NCI-H1694 (cell line): ENCODE results near the gene ALDOB.

Experiments
- DNase-seq: peaks from one replicate; lab custom pipeline; 2025; lab: John Stamatoyannopoulos, UW

The ALDOB gene

DNA sequence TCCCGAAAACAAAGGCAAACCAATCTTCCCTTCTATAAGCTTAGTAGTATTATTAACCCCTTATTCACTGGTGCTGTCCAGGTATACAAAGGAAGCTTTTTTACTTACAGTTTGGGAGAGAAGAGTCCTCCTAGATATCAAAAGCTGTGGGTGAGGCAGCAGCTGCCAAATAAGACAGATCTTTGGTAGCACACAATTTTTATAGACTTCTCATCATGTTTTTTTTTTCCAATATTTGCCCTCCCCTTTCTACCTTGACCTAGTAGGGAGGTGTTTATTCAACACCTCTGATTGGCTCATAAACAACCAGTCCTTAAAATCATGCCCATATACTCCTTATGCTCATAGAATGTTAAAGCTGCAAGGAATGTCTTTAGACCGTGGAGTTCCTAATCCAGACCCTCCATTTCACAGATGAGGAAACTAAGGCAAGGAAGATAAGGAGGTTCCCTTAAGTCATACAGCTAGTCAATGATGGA lies at the start of gene ALDOB:
ALDOB (minus strand) TSS at position 174 of the 479 bp plus-strand sequence. CDS start 4,887 bp downstream, outside the sequence.
- no peak for DNase-seq

GRCh38 chr9:101484046-101484445 lies 48.5 kb upstream of the ALDOB start:
- no peak for DNase-seq

DNA sequence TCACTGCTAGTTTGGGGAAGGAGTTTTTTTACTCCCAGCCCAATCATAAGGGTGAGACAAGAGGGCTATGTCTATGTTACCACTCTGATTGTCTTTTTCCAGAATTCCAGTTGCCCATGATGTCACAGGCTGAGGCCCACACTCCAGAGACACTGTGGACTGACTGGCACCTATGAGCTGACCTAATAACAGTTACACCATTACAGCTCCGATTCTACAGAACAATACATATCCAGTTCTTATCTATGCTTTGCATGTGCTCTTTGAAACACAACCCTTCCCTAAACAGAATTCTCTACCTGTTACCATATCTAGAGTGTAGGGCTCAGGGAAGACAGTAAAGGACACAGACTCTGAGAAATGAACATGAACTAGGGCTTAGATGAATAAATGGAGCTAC lies 45.7 kb upstream of the ALDOB start:
- DNase-seq: no peak

DNA sequence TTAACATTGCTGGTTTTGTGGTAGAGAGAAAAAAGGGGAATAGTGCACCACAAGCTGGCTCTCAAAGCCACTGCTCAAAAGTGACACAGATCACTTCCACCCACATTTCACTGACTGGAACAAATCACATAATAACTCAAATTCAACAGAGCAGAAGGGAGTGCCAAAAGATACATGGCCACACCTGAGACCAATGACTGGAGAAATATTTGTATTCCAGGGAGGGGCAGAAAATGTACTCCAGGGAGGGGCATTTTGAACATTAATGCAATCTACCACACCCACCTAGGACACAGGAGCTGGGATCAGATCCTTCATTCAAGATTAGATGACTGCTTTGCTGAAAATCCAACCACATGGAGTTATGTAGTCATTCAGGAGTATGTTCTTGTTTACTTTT lies 44.8 kb upstream of the ALDOB start:
- no peak for DNase-seq

DNA sequence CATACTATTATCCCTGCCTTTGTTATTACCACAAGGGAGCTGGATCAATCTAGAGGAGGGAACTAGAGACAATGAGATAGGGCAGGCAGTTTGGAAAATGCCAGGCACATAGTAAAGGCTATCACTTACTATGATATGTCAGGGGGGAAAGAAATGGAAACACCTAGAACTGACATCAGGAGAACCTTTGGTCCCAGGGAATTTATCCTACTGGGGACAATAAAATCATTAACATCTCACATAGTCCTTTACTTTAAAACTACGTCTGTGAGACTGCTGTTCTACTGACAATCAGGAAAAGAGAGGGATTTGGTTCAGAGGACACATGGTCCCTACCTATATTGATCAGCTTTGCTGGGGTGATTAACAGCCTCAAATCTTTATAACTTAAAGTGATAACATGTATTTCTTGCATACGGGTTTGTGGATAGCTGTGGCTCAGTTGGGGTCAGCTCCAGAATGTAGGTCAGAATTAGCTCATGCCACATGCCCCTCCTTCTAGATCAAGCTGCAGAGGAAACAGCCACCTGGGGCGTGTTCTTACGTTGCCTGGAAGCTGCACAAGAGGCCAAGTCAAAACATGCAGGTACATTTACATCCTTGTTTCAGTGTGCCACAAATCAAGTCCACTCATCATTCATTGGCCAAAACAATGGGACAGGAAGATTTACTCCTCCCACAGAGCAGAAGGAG lies 43.9 kb upstream of the ALDOB start:
- no peak for DNase-seq

- no peak for DNase-seq
Measured at GRCh38 chr9:101478906-101479305, 43.3 kb upstream of the ALDOB start.

- peak; percentile 5 for DNase-seq
Measured at GRCh38 chr9:101478444-101478843, 42.9 kb upstream of the ALDOB start.

DNA sequence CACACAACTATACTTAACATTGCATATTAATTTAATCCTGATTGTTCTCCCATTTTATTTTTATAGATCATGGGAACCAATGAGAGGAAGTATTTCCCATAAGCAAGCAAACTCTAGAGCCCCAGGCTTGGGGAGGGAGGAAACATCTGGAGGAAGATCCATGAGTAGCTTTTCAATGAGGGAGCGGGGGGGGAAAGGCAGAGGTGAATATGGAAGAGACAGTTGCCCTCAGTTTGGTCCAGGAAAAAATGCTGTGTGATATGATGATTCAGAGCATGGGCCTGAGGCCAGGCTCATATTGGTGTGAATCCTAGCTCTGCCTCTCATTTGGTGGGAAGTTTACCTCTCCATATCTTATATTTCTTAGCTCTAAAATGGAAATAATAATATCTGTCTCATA lies 42.2 kb upstream of the ALDOB start:
- DNase-seq: no peak

- DNase-seq: no peak
Measured at GRCh38 chr9:101477214-101477613, 41.6 kb upstream of the ALDOB start.

DNA sequence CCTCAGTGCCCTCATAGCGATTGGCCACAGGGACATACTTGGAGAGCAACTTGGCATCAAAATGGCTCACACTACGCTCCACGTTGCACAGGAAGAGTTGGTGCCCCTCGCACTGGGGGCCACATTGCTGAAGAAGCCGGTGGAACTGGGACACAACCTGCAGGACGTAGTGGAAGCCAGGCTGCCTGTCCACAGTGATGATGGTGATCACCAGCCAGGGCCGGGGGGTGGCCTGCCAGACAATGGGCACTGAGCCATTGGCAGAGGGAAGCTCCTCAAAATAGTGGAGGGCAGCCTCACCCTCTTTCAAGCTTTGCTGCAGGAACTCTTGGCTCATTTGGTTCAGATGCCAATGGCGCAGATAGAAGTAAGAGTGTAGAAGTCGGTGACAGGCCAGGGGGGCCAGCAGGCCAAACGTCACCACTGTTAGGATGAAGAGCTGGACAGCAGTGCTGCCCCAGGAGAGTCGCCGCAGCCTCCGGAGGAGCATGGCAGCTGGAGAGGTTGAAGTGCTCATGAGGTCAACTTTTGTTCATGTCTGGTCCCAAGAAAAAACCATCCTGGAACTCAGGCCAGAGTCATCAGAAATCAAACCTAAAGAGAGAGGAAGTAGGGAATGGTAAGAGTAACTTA lies 41.1 kb upstream of the ALDOB start:
- no peak for DNase-seq

DNA sequence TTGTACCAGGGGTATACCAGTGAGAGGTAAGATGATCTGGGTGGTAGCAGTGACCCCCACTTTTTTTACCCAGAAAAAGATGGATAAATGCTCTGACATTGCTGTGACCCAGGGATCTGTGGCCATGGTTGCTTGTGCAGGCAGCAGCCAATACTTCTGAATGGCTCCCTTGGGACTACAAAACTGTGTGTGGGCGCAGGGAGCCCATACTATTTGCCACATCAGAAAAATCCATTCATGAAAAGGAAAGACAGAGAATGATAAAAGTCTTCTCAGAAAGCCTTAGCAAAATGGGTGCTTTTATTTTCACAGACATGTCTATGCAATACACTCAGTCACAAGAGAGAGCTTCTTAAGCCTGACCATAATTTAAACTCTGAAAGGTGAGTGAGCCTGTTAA lies 37.3 kb upstream of the ALDOB start:
- DNase-seq: no peak

DNA sequence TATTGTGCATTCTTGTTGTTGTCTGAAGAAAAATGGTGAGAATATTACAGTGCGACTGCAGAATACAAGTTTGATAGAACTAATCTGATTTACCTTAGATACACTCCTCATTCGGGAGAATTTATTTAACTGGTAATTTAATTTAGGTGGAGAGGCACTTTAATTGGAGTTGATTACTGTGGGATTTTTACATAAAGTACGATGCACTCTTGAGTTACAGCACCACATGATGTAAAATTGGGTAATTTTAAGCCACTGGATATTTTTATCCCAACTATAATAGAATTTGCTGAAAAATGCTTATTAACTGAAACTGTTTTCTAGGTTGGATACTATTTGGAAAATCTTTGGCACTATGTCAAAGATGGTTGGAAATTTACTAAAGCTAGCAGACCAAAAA lies 35.4 kb upstream of the ALDOB start:
- DNase-seq: no peak

- no peak for DNase-seq
Measured at GRCh38 chr9:101470021-101470420, 34.4 kb upstream of the ALDOB start.

DNA sequence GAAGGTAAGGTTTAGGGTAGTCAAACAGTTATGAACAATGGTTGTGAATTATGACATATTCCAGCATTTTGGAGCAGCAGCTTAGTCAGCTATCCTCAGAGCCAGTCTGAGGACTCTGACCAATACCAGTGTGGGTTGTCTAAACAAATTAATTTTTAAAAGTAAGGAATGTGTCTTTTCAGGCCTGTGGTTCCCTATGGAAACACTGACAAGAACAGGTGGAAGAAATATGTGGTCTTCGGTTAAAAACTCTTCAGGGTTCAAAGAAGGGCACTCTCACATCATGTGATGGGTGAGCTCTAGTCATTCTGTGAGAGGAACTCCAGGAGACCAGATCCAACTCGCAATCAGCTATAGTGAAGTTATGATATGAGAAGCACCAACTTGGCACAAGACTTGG lies 33.5 kb upstream of the ALDOB start:
- no peak for DNase-seq

DNA sequence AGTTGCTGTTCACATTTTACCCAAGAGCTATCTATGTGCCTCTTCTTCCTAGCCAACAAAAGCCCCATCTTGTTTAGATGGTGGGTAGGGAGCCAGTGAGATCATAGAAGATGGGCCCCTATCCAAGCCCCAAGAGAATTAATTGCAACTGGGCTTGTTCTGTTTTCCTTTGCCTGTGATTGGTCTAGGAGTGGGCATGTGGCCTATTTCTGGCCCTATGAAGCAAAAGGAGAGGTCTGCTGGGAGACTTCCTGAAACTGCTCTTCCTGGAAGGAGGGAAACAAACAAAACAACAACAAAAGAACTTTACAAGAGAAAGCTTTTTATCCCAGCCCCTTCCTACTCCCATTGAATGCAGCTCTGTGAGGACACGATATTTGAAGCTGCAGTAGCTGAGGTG lies 32.5 kb upstream of the ALDOB start:
- no peak for DNase-seq

DNA sequence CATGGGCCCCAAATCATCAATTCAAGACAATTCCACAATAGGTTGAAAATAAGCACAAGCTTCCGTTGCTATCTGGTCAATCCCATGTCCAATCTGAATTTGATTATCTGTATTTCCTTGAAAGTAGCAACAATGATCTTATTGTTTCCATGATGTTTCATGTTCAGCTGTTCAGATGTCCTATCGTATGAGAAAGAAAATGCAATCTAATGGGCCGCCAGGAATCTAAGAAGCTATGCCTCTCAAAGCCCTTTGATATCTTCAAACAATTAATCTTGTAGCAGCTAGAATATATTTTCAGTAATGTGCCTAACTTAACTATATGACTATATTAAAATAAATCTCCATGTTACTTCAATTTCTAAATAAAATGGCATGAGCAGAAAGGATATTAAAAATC lies 32.1 kb upstream of the ALDOB start:
- no peak for DNase-seq

- DNase-seq: no peak
Measured at GRCh38 chr9:101466863-101467262, 31.3 kb upstream of the ALDOB start.

DNA sequence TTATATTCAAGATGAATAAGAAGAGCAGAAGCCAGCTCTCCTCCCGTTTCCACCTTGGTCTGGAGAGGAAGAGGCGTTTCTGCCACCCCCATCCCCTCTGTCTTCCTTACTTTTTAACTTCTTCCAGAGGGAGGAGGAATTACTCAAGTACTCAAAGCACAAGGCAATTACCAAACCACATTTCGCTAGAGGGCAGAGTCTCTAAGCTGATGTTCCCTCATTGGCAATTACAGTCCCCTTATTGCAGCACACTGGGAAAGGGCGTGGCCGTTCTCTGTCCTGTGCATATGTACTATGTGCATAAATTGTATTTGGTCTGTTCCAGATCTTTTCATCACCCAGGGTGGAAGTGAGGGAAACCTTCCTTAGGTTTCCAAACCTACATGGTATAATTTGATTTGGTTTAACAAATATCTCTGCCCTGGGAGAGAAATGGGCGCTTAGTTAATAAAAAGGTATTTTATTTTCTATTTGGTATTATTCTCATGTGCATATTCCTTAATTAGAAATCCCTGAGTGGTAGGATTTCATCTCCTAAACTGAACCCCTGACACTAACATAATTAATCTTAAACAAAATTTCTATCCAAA lies 29.8 kb upstream of the ALDOB start:
- peak; percentile 31 for DNase-seq

DNA sequence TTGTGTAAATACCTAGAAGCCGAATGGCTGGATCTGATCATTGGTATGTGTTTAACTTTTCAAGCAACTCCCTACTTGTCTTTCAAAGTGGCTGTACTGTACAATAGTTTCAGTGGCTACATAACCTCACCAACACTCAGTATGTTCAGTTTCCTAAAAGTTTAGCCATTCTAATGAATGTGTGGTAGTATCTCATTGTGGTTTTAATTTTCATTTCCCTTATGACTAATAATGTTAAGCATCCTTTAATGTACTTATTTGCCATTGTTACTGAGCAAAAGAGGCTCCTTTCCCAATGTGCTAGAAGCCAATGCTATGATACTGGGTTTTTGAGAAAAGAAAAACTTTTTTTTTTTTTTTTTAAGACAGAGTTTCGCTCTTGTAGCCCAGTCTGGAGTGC lies 27.8 kb upstream of the ALDOB start:
- DNase-seq: no peak

DNA sequence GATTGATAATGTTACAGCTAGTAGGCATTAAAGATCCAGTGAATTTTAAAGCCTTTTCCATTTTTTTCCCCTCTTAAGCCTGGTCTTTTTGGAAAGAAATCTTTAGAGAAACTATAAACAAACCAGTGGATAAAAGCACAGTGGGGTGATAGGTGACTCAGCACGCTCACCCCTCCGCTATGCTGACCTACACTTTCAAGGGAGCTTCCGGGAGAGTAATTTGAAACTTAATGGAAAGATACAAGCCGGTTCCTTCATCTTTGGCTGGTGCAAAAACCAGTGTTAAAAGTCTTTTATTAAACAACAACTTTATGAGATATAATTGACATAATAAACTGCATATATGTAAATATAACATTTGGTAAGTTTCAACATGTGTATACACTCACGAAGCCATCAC lies 27.0 kb upstream of the ALDOB start:
- DNase-seq: no peak

GRCh38 chr9:101460965-101461364 lies 25.4 kb upstream of the ALDOB start:
- DNase-seq: no peak

- peak; percentile 63 for DNase-seq
Measured at GRCh38 chr9:101458963-101459631, 23.5 kb upstream of the ALDOB start.

DNA sequence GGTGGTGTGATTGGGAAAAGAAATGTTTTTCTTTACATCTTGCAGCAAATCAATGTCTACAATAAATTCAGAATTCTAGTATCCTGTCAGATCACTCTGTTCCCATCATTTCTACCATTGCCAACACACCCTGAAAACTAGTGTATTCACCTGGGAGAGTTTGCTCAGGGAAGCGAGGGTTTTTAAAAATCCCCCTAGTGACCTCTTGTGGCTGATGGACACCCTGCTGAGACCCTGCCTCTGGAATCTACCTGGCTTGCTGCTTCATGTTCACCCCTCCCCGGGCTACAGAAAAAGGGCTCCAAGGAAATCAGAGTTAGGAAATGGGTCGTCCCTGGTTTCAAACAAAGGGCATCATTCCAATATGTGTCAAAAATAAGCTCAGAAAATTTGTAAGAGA lies 21.4 kb upstream of the ALDOB start:
- no peak for DNase-seq
